Vagina (tissue), 2 donors: ENCODE measurements around the gene PANK4.

Experiments used
- POLR2A ChIP-seq, 2 donors: fragments of 450-650 bp; IDR thresholded peaks; one replicate each; pipeline ENCODE4 v1.6.1; 2017; ENCODE audit warnings: antibody characterized with exemption in 2 of 2, mild to moderate bottlenecking in 2 of 2, moderate library complexity in 2 of 2
- POLR2AphosphoS5 ChIP-seq, 2 donors: sonication (generic); formaldehyde crosslinking; IDR thresholded peaks; one replicate each; pipeline ENCODE4 v1.9.0; 2017; ENCODE audit warnings: antibody characterized with exemption in 2 of 2, mild to moderate bottlenecking in 2 of 2, low read depth in 1 of 2; ENCODE audit not compliant: insufficient read depth in 1 of 2
- TF ChIP-seq, protein P1 (sequence below), 3 experiments: fragments of 450-650 bp in 2 of 3; fragments of 200-600 bp in 1 of 3; sonication (generic) in 1 of 3; IDR thresholded peaks; one replicate each; pipeline ENCODE4 v1.5.1; 2017 to 2019; ENCODE audit warnings: antibody characterized with exemption in 3 of 3, mild to moderate bottlenecking in 2 of 3, moderate library complexity in 2 of 3

DNA sequence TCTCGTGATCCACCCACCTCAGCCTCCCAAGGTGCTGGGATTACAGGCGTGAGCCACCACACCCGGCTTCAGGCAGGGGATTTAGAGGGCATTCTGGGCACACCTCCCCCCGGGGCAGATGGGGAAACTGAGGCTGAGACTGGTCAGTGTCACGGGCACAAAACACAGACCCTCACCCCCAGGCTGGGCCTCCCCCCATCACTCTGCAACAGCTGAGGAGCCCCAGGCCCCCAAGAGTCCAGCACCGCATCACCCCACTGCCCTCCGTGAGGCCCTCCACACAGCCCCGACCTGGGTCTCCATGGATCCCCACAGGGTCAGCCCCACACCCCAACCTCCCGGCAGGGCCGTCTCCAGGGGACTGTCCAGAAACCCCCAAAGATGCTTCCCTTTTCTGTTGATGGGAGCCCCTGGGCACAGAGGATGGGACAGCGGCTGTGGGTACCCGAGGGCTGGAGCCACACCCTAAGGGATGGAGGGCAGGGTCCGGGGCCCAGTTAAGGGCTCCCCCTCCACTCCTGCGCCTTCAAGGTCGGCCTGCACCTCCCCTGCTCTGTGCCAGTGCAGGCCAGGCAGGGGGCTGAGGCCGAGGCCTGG, 40.8 kb upstream of the PANK4 start:
- TF ChIP-seq, protein P1, sequence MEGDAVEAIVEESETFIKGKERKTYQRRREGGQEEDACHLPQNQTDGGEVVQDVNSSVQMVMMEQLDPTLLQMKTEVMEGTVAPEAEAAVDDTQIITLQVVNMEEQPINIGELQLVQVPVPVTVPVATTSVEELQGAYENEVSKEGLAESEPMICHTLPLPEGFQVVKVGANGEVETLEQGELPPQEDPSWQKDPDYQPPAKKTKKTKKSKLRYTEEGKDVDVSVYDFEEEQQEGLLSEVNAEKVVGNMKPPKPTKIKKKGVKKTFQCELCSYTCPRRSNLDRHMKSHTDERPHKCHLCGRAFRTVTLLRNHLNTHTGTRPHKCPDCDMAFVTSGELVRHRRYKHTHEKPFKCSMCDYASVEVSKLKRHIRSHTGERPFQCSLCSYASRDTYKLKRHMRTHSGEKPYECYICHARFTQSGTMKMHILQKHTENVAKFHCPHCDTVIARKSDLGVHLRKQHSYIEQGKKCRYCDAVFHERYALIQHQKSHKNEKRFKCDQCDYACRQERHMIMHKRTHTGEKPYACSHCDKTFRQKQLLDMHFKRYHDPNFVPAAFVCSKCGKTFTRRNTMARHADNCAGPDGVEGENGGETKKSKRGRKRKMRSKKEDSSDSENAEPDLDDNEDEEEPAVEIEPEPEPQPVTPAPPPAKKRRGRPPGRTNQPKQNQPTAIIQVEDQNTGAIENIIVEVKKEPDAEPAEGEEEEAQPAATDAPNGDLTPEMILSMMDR (IDR thresholded peaks at IDR 0.05): no peak
- TF ChIP-seq POLR2A (IDR thresholded peaks at IDR 0.05) (no peak), POLR2AphosphoS5 (IDR thresholded peaks at IDR 0.05; ENCODE audit: insufficient read depth in 1 of 2, low read depth in 1 of 2) (no peak)
